Stomach (tissue), 9 donors: ENCODE results near the gene SLC25A33. TPM values are rescaled to one million over a fixed set of nuclear protein-coding genes. Genes with fewer than 3 reads are reported as not detected.
A peak's percentile ranks its signal among the peaks of the same experiment; 100 is the strongest.

Source experiments
- DNase-seq, 2 donors: peaks; one replicate each; pipeline versions ENCODE4 v3.0.0 to v3.0.0-alpha.2; 2013 to 2019
- H3K27ac ChIP-seq, 5 donors: fragments of 200-600 bp in 4 of 5; sonication (generic) in 4 of 5; one replicate each; pipeline ENCODE4 v1.5.1; 2013 to 2019; ENCODE audit warnings: mild to moderate bottlenecking in 1 of 5, moderate library complexity in 1 of 5
- H3K27me3 ChIP-seq, 3 donors: fragments of 200-600 bp; sonication (generic); one replicate each; pipeline ENCODE4 v1.5.1; 2017 to 2019; ENCODE audit warnings: mixed run types in 1 of 3
- H3K36me3 ChIP-seq, 4 donors: fragments of 200-600 bp; sonication (generic); 1 replicate in 3 of 4; 2 replicates in 1 of 4; pipeline ENCODE4 v1.5.1; 2016 to 2019
- H3K4me1 ChIP-seq, 4 donors: fragments of 200-600 bp; sonication (generic); one replicate each; pipeline ENCODE4 v1.5.1; 2016 to 2019
- H3K4me3 ChIP-seq, 4 donors: fragments of 200-600 bp; sonication (generic) in 3 of 4; one replicate each; pipeline ENCODE4 v1.5.1; 2016 to 2019; ENCODE audit warnings: mild to moderate bottlenecking in 1 of 4
- H3K9me3 ChIP-seq, 4 donors: fragments of 200-600 bp; sonication (generic); one replicate each; pipeline ENCODE4 v1.5.1; 2016 to 2019
- EP300 ChIP-seq: sonication (generic); formaldehyde crosslinking; IDR thresholded peaks from one replicate; pipeline ENCODE4 v1.6.1; 2017; ENCODE audit warnings: antibody characterized with exemption
- POLR2A ChIP-seq, 4 donors: fragments of 450-650 bp; IDR thresholded peaks; one replicate each; pipeline ENCODE4 v1.6.1; 2016; ENCODE audit warnings: antibody characterized with exemption in 4 of 4, control low read depth in 2 of 4, mild to moderate bottlenecking in 1 of 4, moderate library complexity in 1 of 4
- POLR2AphosphoS5 ChIP-seq, 3 donors: sonication (generic); formaldehyde crosslinking; IDR thresholded peaks; one replicate each; pipeline ENCODE4 v1.6.1; 2016; ENCODE audit warnings: antibody characterized with exemption in 3 of 3
- WGBS, 5 donors: extraction: QIAGEN DNeasy Blood & Tissue Kit in 3 of 5; methylation state at CpG; one replicate each; pipeline versions ENCODE4 v1.1.5 to v1.1.7; 2013 to 2018; 5-methylcytosine and 5-hydroxymethylcytosine counted together
- intact Hi-C: fragments of 100-400 bp; cut with DNase I; formaldehyde crosslinking; loops from one replicate; pipeline ENCODE4 v1.15.1; 2023; ENCODE audit warnings: low total_unique reads
- polyA plus RNA-seq, 3 donors: library from polyadenylated mRNA; stranded (reverse); fragments of 200-250 nt; gene quantifications; one replicate each; pipeline ENCODE4 v1.2.3, GENCODE V29; 2013
- total RNA-seq, 5 donors: library from RNA; depleted of rRNA; stranded (reverse); fragments of >200 nt; gene quantifications; one replicate each; pipeline versions ENCODE4 v1.1.0 to v1.2.3, GENCODE V29; 2014 to 2016
- TF ChIP-seq, protein P1 (sequence below), 7 experiments: fragments of 450-650 bp in 4 of 7; fragments of 200-600 bp in 3 of 7; sonication (generic) in 3 of 7; IDR thresholded peaks; one replicate each; pipeline ENCODE4 v1.5.1; 2016 to 2019; ENCODE audit warnings: antibody characterized with exemption in 7 of 7, control low read depth in 2 of 7, mild to moderate bottlenecking in 1 of 7
- donor health status: healthy with polysubstance abuse.
- donor health status: Bipolar disorder and iron deficiency.
- donor health status: healthy.

Gene SLC25A33
- total and polyA plus RNA-seq, 8 donors = 0.58 to 15.2 (median 5.2) TPM

- peak overlapping the region; percentile 86 to 98 (median 96) for H3K27ac ChIP-seq
- WGBS, 5 donors = 3 to 11% (median 4%) methylated on average over 13 to 61 of the region's 61 CpGs
These were observed 725 bp downstream of the SLC25A33 start for GRCh38 chr1:9539829-9540550.

GRCh38 chr1:9542430-9542829 lies 3.2 kb downstream of the SLC25A33 start:
- intact Hi-C loops = no loop called here
- peak in 1 of 2 donors; percentile 82 for DNase-seq
- Histone ChIP-seq H3K4me3 (no peak overlapping the region), H3K36me3 (no peaks in the 10 kb centered on the region), H3K9me3 (no peaks in the 10 kb centered on the region), H3K4me1 (peaks cover 14 to 60% (median 38%) of the 10 kb centered on the region in 4 donors), H3K27me3 (no peaks in the 10 kb centered on the region), H3K27ac (peak overlapping the region in 3 of 5 donors; percentile 38 to 73 (median 53))
- 5 to 27% (median 11%) methylated on average over 3 of the region's 3 CpGs for WGBS, 5 donors
- no peak for TF ChIP-seq EP300
- TF ChIP-seq, protein P1, sequence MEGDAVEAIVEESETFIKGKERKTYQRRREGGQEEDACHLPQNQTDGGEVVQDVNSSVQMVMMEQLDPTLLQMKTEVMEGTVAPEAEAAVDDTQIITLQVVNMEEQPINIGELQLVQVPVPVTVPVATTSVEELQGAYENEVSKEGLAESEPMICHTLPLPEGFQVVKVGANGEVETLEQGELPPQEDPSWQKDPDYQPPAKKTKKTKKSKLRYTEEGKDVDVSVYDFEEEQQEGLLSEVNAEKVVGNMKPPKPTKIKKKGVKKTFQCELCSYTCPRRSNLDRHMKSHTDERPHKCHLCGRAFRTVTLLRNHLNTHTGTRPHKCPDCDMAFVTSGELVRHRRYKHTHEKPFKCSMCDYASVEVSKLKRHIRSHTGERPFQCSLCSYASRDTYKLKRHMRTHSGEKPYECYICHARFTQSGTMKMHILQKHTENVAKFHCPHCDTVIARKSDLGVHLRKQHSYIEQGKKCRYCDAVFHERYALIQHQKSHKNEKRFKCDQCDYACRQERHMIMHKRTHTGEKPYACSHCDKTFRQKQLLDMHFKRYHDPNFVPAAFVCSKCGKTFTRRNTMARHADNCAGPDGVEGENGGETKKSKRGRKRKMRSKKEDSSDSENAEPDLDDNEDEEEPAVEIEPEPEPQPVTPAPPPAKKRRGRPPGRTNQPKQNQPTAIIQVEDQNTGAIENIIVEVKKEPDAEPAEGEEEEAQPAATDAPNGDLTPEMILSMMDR (IDR thresholded peaks at IDR 0.05) = no peak
- no peak for TF ChIP-seq POLR2A (IDR thresholded peaks at IDR 0.05)
- no peak for TF ChIP-seq POLR2AphosphoS5 (IDR thresholded peaks at IDR 0.05)

More at GRCh38 chr1:9539829-9540550, 725 bp downstream of the SLC25A33 start:
- TF ChIP-seq, protein P1 (IDR thresholded peaks at IDR 0.05) = no peak
- no peak for TF ChIP-seq POLR2A (IDR thresholded peaks at IDR 0.05)
- TF ChIP-seq EP300 = no peak
- no peak for TF ChIP-seq POLR2AphosphoS5 (IDR thresholded peaks at IDR 0.05)
- peaks cover 14 to 56% (median 35%) of the 10 kb centered on the region in 4 donors for H3K4me1 ChIP-seq
- no peaks in the 10 kb centered on the region for H3K9me3 ChIP-seq
- intact Hi-C loops = no loop called here
- H3K27me3 ChIP-seq = no peaks in the 10 kb centered on the region
- DNase-seq = peak; percentile 57 to 78
- peak overlapping the region; percentile 68 to 93 (median 79) for H3K4me3 ChIP-seq
- no peaks in the 10 kb centered on the region for H3K36me3 ChIP-seq

DNA sequence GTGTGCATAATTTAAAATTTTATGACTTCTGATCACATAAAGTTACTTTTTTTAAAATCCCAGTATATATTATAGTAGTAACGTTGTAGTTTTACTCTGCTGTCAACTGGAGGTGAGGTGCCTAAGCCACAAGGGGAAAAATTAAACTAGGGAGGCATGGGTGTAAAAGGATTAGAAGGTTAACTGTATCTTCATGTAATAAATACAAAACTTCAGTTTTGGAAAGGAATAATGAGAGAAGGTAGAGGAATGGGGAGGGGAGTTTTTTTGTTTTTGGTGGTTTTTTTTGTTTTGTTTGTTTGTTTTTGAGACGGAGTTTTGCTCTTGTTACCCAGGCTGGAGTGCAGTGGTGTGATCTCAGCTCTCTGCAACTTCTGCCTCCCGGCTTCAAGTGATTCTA lies 5.7 kb downstream of the SLC25A33 start:
- intact Hi-C loops = no loop called here
- WGBS, 5 donors = 64 to 86% (median 69%) methylated on average over 3 of the region's 3 CpGs
- Histone ChIP-seq H3K27me3 (no peaks in the 10 kb centered on the region), H3K4me3 (no peak overlapping the region), H3K9me3 (no peaks in the 10 kb centered on the region), H3K27ac (peak overlapping the region in 1 of 5 donors; percentile 11), H3K4me1 (peaks cover 5 to 56% (median 26%) of the 10 kb centered on the region in 4 donors), H3K36me3 (no peaks in the 10 kb centered on the region)
- TF ChIP-seq POLR2AphosphoS5 (IDR thresholded peaks at IDR 0.05) (no peak), EP300 (no peak), POLR2A (IDR thresholded peaks at IDR 0.05) (no peak)
- TF ChIP-seq, protein P1 (IDR thresholded peaks at IDR 0.05) = no peak
- no peak for DNase-seq

DNA sequence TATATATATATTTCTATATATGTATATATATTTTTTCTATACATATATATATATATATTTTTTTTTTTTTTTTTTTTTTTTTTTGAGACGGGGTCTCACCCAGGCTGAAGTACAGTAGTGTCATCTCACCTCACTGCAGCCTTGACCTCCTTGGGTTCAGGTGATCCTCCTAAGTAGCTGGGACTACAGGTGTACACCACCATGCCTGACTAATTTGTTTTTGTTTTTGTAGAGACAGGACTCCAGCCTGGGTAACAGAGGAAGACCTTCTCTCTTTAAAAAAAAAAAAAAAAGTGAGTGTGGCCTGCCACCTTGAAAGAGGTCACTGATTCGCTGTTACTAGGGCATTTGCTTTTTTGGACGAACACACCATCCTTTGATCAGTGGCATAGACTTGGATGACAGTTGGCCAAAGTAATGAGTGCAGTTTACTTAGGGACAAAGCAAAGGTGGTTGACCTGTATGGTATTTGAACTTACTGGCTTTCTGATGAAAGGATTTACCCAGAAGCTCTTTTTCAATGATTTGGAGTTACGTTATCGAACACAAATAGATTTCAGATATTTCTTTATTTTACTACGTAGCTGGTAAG lies 10.8 kb downstream of the SLC25A33 start:
- H3K36me3 ChIP-seq = peaks cover 0 to 12% (median 10%) of the 10 kb centered on the region in 4 donors
- H3K4me3 ChIP-seq = no peak overlapping the region
- H3K27ac ChIP-seq = no peak overlapping the region
- no peaks in the 10 kb centered on the region for H3K9me3 ChIP-seq
- DNase-seq = no peak
- H3K4me1 ChIP-seq = peaks cover 0 to 33% (median 11%) of the 10 kb centered on the region in 4 donors
- WGBS, 5 donors = 60 to 86% (median 73%) methylated on average over 6 of the region's 6 CpGs
- TF ChIP-seq, protein P1 (IDR thresholded peaks at IDR 0.05) = no peak
- TF ChIP-seq EP300 (no peak), POLR2AphosphoS5 (IDR thresholded peaks at IDR 0.05) (no peak), POLR2A (IDR thresholded peaks at IDR 0.05) (no peak)
- no peaks in the 10 kb centered on the region for H3K27me3 ChIP-seq
- intact Hi-C loops = no loop called here
